Panc1 (cell line): Measurements from ENCODE around the gene BCAS3. TPM values are rescaled to one million over a fixed set of nuclear protein-coding genes. Genes with fewer than 3 reads are reported as not detected.
A peak's percentile ranks its signal among the peaks of the same experiment; 100 is the strongest.

ENCODE experiments used
- ATAC-seq: fragments of 200-7000 bp; cut with Tn5 transposase; 2 replicates; pipeline ENCODE4 v1.9.1; 2020; ENCODE audit warnings: mild to moderate bottlenecking, moderate library complexity
- BruUV-seq: library from RNA; stranded (reverse); fragments of 400-500 nt; replicated peaks from 2 replicates; lab custom pipeline; 2021; lab: Mats Ljungman, UMichigan
- CTCF ChIA-PET: fragments of 300-600 bp; sonication (Branson Sonifier 250); formaldehyde crosslinking; loops from one replicate; lab custom pipeline; 2022; ENCODE audit warnings: antibody characterized with exemption; lab: Charles Lee
- POLR2A ChIA-PET: fragments of 300-600 bp; sonication (Branson Sonifier 250); formaldehyde crosslinking; loops from one replicate; lab custom pipeline; 2022; ENCODE audit warnings: antibody characterized with exemption; lab: Charles Lee
- DNase-seq: peaks from one replicate; pipeline ENCODE4 v3.0.0-alpha.2; 2010; ENCODE audit warnings: low read depth, low spot score
- H3K27ac ChIP-seq: 2 replicates; pipeline ENCODE4 v1.5.1; 2011; ENCODE audit warnings: mild to moderate bottlenecking, low read length, inconsistent platforms
- H3K27me3 ChIP-seq: fragments of 200-500 bp; sonication (Bioruptor generic); 2 replicates; pipeline ENCODE4 v1.6.0; 2014; ENCODE audit warnings: low read length, inconsistent platforms; ENCODE audit not compliant: control insufficient read depth, insufficient read depth
- H3K36me3 ChIP-seq: fragments of 200-500 bp; sonication (Bioruptor generic); 2 replicates; pipeline ENCODE4 v1.5.1; 2014; ENCODE audit warnings: inconsistent platforms, mild to moderate bottlenecking, low read length, moderate library complexity; ENCODE audit not compliant: control insufficient read depth, insufficient read depth
- H3K4me1 ChIP-seq: 2 replicates; pipeline ENCODE4 v1.5.1; 2011; ENCODE audit warnings: inconsistent platforms, mild to moderate bottlenecking, low read length, moderate library complexity; ENCODE audit not compliant: control insufficient read depth, insufficient read depth
- H3K4me3 ChIP-seq, 2 experiments: 2 replicates each; pipeline ENCODE4 v1.5.1; 2011 to 2012; ENCODE audit warnings: low read depth in 2 of 2, low read length in 2 of 2, mild to moderate bottlenecking in 2 of 2, inconsistent platforms in 1 of 2, moderate library complexity in 1 of 2
- H3K9me3 ChIP-seq: fragments of 200-500 bp; sonication (Bioruptor generic); 2 replicates; pipeline ENCODE4 v1.5.1; 2014; ENCODE audit warnings: low read depth, mild to moderate bottlenecking, inconsistent platforms, low read length, moderate library complexity; ENCODE audit not compliant: control insufficient read depth, insufficient read depth
- CTCF ChIP-seq: fragments of 450-650 bp; IDR thresholded peaks from 2 replicates; pipeline ENCODE4 v1.5.1; 2017; ENCODE audit warnings: mild to moderate bottlenecking
- POLR2AphosphoS5 ChIP-seq: IDR thresholded peaks from 2 replicates; pipeline ENCODE4 v1.6.1; 2012; ENCODE audit warnings: mild to moderate bottlenecking, low read depth, low read length, moderate library complexity
- SIN3A ChIP-seq: IDR thresholded peaks from 2 replicates; pipeline ENCODE4 v1.6.1; 2012; ENCODE audit warnings: low read depth, mild to moderate bottlenecking, low read length, moderate library complexity, borderline replicate concordance; ENCODE audit not compliant: insufficient read depth
- TCF7L2 ChIP-seq: IDR thresholded peaks from 2 replicates; pipeline ENCODE4 v1.6.1; 2011; ENCODE audit warnings: mild to moderate bottlenecking, low read depth, low read length, inconsistent platforms
- in situ Hi-C: cut with HindIII; loops from 2 replicates; pipeline ENCODE4 v1.10.0; 2016; ENCODE audit warnings: low sequenced_read_pairs, low pct_unique_long_range_greater_than_20kb
- intact Hi-C: fragments of 100-400 bp; cut with micrococcal nuclease; formaldehyde crosslinking; loops from one replicate; pipeline ENCODE4 v1.10.0; 2022; ENCODE audit not compliant: unreplicated experiment
- total RNA-seq: library from RNA; stranded (reverse); gene quantifications from one replicate; pipeline ENCODE4 v1.2.1, GENCODE V29; 2021; ENCODE audit not compliant: unreplicated experiment
- TF ChIP-seq, protein P1 (sequence below), 2 experiments: IDR thresholded peaks; 2 replicates each; pipeline ENCODE4 v1.6.1; 2011 to 2012; ENCODE audit warnings: low read depth in 2 of 2, control low read depth in 1 of 2, low read length in 1 of 2, mild to moderate bottlenecking in 1 of 2, moderate library complexity in 1 of 2; ENCODE audit not compliant: insufficient read depth in 1 of 2

Gene BCAS3
- total RNA-seq, 1 experiment from 2014 or later: 9.3 TPM

DNA sequence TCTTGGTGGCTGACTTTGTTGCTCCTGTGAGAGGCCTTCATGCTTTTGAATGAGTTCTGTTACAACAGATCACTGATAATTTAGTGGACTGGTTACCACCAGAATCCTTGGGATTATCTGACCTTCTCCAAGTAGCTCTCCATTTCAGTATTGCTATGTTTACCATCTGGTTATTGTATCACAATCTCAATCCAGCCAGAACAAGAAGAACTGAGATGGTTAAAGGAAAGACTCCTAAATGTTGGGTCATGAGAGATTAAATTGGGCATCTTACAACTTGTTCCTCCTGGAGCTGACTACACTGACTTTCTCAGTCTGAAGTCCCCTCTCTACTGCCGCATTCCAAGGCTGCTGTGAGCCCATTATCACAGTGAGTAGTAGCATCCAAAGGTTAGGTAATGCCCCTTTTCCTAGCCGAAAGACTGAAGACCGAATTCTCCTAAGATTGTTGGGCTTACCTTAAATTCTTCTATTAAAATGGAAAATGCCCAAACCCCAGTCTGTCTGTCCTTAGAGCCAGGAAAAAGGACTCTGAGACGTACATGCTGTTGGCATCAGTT, 540.3 kb downstream of the BCAS3 start:
- in situ Hi-C loops (no loop called here), intact Hi-C loops (no loop called here)
- no peak for TF ChIP-seq CTCF
- TF ChIP-seq TCF7L2: no peak
- no peak for TF ChIP-seq SIN3A
- TF ChIP-seq POLR2AphosphoS5: no peak
- TF ChIP-seq, protein P1, sequence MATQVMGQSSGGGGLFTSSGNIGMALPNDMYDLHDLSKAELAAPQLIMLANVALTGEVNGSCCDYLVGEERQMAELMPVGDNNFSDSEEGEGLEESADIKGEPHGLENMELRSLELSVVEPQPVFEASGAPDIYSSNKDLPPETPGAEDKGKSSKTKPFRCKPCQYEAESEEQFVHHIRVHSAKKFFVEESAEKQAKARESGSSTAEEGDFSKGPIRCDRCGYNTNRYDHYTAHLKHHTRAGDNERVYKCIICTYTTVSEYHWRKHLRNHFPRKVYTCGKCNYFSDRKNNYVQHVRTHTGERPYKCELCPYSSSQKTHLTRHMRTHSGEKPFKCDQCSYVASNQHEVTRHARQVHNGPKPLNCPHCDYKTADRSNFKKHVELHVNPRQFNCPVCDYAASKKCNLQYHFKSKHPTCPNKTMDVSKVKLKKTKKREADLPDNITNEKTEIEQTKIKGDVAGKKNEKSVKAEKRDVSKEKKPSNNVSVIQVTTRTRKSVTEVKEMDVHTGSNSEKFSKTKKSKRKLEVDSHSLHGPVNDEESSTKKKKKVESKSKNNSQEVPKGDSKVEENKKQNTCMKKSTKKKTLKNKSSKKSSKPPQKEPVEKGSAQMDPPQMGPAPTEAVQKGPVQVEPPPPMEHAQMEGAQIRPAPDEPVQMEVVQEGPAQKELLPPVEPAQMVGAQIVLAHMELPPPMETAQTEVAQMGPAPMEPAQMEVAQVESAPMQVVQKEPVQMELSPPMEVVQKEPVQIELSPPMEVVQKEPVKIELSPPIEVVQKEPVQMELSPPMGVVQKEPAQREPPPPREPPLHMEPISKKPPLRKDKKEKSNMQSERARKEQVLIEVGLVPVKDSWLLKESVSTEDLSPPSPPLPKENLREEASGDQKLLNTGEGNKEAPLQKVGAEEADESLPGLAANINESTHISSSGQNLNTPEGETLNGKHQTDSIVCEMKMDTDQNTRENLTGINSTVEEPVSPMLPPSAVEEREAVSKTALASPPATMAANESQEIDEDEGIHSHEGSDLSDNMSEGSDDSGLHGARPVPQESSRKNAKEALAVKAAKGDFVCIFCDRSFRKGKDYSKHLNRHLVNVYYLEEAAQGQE (IDR thresholded peaks at IDR 0.05; ENCODE audit: insufficient read depth in 1 of 2, low read depth in 2 of 2, low read length in 1 of 2): no peak
- CTCF ChIA-PET: interaction anchor here (0.6 kb wide), 1 partner anchor 25 kb away, joined by 7 read pairs; no protein-coding TSS in a partner anchor
- Histone ChIP-seq H3K4me1 (peaks cover 9% of the 10 kb centered on the region; the same call in 1 of the 2 replicates), H3K27me3 (no peaks in the 10 kb centered on the region), H3K9me3 (no peaks in the 10 kb centered on the region; the same call in 1 of the 2 replicates), H3K4me3 (no peak overlapping the region), H3K36me3 (no peaks in the 10 kb centered on the region), H3K27ac (peak overlapping the region; percentile 36; the same call in 1 of the 2 replicates)
- DNase-seq (no peak), ATAC-seq (no peak)
- POLR2A ChIA-PET: no interaction called here
- no TSS peak for BruUV-seq

GRCh38 chr17:61218438-61218837, 540.8 kb downstream of the BCAS3 start:
- ChIA-PET POLR2A (no interaction called here), CTCF (no interaction called here)
- Histone ChIP-seq H3K9me3 (no peaks in the 10 kb centered on the region; the same call in 1 of the 2 replicates), H3K27me3 (no peaks in the 10 kb centered on the region), H3K36me3 (no peaks in the 10 kb centered on the region), H3K27ac (peak overlapping the region; percentile 36; the same call in 1 of the 2 replicates), H3K4me3 (no peak overlapping the region), H3K4me1 (peaks cover 9% of the 10 kb centered on the region; the same call in 1 of the 2 replicates)
- in situ Hi-C loops: no loop called here
- ATAC-seq: peak; percentile 58; the same call in 1 of the 2 replicates
- TF ChIP-seq, protein P1 (IDR thresholded peaks at IDR 0.05; ENCODE audit: insufficient read depth in 1 of 2, low read depth in 2 of 2, low read length in 1 of 2): no peak
- intact Hi-C loops: no loop called here
- no TSS peak for BruUV-seq
- peak; percentile 33 for DNase-seq
